Measurements from ENCODE around the gene GRAP.

Gene GRAP

DNA sequence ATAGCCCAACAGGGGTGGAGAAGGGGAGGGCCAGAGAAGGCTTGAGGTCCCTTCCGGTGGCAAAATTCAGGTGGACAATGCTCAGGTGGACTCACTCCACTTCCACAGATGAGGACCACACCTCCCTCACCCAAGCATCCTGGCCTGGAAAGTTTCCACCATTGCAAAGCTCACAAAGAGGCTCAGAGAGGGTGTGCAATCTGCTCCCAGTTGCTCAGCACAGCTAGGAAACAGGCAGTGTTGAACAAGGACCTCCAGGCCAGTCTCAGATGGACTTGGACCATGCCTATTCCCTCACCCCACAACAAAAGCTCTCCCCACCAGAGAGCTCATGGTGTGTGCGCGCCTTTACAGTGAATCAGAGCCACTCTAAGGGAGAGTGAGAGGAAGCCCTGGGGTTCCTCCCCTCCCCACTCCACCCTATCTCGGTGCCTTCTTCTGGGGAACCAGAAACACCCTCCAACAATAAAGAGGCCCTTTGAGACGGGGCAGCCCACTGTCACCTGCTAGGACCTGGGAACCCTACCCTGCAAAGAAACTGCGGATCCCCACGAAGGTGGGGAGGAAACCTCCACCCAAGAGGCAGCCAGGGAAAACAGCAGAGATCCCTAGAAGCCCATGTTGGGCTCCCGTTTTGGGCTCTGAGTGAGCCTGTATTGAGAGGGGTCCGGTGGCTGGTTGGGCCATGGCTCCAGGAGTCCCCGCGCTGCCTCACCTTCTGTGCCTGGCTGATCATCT is 43.8 kb downstream of the GRAP start:
- no peak for DNase-seq (ENCODE audit: low read depth in 2 of 2)

DNA sequence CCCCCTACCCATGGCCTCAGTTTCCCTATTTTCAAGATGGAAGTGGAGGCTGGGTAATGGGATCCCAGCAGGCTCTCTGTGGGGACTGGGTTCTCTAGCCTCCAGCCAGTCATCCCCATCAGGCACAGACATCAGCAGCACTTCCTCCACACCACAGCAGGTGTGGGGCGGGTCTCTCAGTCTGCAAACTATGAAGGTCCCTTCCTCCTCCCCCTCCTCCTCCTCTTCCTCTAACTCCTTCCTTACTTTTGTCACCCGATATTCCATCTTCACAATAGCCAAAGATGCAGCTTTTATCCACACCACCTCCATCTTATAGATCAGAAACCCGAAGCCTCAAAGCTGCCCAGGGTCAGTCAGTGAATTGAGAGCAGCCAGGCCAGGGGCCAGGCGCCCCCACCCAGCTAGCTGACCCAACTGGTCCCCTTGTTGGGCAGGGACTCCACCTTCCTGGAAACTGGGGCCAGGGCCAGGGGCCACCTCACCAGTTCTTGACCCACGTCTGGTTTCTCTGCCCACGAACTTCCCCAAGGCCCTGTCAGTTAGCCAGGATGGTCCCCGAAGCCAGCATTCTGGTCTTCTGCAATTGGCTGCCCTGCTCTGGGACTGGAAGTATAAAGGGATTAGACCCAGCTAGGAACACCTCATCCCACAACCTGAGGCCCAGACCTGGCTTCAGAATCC is 44.7 kb downstream of the GRAP start:
- DNase-seq (ENCODE audit: low read depth in 2 of 2), result no peak

DNA sequence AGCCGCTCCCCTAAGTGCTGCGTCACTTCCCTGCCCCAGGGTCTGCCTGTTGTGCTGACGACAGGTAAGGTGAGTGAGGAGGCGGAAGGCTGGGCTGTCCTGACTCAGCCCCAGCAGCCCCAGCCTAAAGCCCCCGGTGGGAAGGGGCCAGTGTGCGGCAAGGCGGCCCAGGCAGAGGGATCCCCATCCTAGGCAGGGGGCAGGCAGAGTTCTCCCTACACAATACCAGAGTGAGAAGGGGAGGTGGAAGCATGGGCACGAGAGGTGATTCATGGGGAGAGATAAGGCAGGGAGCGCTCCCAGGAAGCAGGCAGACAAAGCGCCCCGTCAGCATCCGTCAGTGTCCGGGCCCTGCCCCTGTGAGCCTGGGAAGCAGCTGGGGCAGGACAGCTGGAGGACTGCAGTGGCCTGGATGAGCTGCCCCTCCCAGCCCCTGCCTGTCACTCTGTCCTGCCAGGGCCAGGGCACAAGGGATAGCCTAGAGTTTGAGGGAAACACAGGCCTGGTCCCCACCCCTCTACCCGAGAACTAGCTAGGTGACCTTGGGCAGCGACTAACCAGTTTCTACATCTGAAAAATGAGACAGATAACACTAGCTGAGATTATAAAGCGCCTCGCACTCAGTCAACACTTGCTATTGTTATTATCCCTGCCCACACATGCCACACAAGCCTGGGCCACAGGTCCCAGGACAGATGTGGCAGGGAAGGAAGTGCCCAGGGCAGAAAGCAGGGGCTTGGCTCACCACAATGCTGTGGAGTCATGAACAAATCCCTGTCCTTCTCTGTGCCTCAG is 46.0 kb downstream of the GRAP start:
- no peak for DNase-seq (ENCODE audit: low read depth in 2 of 2)

DNA sequence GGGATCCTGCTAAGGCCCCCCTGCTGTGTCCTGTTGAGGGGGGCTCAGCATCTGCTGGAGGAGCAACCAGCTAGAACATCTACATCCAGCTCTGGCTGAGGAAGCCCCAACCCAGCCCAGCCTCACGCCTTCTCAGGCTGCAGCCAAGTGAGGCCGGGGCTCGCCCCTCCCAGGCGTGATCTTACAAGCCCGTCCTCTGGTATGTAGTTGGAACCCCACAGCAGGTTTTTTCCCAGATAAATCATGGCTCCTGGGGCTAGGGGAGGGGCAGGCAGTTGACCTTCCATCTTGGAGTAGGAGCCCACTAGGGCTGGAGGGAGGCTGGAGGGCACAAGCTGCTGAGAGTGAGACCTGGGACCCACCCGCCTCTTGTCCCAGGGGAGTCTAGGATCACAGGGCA is 46.8 kb downstream of the GRAP start:
- no peak for DNase-seq (ENCODE audit: low read depth in 2 of 2)

DNA sequence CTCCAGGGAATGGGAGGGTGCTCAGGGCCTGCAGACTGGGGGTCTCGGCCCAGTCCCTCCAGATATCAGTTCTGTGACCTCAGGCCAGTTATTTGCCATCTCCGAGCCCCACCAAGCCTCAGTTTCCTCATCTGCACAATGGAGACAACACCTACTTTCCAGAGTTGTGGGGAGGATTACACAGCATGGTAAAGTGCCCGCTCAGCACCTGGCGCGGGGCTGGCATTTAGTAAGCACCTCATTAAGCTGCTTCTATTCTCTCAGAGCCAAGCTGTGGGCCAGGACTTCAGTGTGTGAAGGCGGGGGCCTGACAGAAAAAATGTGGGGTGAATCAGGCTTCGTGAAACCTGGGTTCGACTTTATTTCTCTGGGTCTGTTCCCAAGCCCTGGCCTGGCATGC is 47.4 kb downstream of the GRAP start:
- DNase-seq (ENCODE audit: low read depth in 2 of 2), result no peak

DNA sequence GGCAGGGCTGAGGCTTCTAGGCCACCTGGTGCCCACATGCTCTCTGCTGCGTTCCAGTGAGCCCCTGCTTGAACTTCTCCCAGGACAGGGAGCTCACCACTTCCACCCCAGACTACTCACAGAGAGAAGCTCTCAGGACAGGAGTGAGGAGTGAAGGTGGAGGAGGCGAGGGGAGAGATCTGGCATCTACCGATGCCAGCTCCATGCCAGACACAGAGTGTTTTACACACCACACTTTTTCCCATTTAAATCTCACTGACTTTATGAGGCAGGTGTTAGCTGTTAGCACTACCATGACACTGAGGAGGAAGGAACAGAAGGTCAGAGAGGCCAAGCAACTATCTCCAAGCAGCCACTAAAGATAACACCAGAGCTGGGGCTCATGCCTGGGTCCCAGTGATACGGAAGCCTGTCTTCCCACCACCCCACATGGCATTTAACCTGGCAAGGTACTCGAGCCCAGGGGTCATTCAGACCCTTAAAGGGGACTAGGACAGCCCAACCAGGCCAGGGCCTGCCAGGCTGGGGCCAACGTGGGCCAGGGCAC is 49.0 kb downstream of the GRAP start:
- no peak for DNase-seq (ENCODE audit: low read depth in 2 of 2)

DNA sequence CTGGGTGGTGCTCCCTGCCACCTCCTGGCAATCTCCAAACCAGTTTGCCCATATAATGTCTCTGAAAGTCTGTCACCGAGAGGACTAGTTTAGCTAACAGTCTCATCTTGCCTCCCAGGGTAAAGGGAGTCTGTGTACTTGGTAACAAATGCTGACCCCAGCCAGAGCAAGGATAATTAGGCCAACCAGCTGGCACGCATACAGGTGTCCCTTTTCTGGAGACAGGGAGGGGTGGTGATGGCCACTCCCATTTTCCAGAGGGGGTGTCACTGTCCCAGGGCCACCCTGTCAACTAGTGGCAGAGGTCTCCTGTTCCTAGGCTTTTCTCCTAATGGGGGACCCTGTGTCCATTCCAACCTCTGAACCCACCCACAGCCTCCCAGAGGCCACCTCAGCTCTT is 50.3 kb downstream of the GRAP start:
- no peak for DNase-seq (ENCODE audit: low read depth in 2 of 2)

DNA sequence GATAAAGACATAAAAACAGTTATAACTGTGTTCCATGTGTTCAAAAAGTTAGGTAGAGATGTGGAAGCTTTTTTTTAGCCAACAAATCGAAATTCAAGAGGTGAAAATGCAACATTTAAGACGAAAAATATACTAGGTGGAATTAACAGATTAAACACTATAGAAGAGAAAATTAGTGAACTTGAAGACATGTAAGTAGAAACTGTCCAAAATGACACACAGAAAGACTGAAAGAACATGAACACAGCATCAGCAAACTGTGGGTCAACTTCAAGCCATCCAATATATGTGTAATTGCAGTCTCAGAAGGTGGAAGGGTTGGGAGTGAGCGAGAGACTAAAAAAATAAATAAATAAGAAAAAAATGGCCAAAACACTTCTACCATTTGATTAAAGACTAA is 51.5 kb downstream of the GRAP start:
- no peak for DNase-seq (ENCODE audit: low read depth in 2 of 2)

DNA sequence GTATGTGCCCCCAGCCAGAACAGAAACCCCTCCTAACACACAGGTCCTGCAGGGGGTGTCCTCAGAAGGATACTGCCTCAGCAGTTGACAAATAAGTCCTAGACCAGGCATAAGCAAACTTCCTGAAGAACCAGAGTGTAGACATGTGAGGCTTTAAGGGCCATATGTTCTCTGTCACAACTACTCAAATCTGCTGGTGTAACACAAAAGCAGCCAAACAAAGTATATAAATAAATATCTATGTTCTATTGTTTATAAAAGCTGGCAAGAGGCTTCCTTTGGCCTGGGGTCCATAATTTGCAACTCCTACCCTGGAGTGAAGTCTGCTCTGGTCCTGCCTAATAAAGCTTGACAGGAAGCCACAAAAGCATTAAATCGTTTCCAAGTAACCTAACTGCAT is 52.1 kb downstream of the GRAP start:
- DNase-seq (ENCODE audit: low read depth in 2 of 2), result no peak

DNA sequence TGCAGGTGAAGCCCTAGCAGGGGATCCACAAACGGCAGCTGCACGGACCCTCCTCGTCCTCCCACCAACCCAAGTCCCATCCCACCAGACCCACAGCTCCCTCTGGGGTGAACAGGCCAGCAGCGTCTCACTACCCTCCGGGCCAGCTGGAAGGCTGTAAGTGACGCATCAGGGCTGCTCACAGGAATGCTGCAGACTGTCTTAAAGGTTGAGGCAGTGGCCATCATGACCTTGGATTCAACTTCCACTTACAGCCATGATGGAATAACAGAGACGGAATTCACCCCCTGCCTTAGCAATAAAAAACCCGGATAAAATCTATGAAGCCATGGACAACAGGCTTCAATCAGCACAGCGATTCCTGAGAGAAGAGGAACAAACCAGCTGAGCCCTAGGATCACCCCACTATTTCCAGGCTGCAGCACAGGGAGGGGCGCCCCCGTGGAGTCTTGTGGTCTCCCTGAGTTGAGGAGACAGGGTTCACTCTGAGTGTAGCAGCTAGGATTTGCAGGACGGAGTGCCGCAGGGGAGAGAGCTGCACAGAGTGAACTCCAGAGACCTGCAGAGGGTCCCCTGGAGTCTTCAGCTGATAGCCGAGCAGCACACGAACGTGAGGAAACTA is 52.7 kb downstream of the GRAP start:
- no peak for DNase-seq (ENCODE audit: low read depth in 2 of 2)

DNA sequence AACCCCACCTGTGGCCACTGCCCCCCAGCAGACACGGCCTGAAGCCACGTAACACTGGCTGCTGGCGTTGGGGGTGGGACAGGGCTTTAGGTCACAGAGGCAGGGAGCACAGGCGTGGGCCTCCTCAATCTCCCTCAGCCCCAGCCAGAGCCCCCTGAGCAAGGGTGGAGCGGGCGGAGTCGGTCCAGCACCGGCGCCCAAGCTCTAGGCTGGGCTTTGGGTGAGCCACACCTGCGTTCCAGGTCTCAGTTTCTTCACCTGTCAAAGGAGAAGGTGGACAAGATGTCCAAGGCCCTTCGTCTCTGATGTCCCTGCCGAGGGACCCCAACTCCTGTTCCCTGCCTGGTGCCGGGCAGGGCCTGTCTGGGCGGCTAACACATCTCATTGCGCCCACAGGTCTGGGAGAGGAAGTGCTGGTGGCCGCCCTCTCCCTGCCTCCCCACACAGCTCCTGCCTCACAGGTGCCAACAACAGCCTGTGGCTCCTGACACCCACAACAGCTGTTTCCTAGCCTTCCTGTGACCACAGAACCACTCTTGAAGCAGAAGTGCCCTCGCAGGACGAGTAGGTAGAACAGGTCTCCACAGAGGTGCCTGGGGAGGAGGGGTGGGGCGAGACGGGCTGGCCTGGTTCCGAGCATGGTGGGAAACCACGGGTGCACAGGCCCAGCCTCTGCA is 54.2 kb downstream of the GRAP start:
- no peak for DNase-seq (ENCODE audit: low read depth in 2 of 2)

DNA sequence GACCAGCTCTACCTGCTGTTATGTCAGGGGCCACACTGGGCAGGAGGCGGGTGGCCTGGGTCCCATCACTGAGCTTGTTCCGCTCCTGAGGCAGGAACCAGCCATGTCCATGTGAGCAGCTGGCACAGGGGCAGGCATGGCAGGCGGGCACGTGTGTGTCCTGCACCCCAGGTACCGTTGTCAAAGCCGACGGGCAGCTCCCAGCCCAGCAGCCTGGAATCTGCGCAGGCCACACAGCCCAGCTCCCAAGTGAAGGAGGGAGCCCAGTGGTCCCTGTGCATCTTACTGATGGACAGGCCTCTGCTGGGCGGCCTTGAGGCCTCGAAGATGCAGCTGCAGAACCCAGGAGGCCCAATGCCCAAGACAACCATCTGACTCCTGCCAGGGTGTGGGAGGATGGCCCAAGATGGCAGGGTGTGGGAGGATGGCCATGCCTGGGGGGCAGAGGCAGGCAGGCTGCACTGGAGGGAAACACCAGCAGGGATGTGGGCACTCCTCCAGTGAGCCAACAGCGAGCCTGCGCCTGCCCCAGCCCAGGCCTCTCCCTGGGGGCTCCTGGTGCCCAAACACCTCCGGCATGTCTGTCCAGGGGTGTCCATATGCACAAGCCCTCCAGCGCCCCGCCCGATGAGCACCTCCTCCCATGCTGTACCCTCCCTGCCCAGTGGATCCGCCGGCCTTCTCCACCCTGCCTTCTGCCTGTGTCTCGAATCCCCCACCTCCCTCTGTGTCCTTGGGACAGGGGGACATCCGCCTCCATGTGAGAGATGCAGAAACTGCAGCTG is 55.0 kb downstream of the GRAP start:
- no peak for DNase-seq (ENCODE audit: low read depth in 2 of 2)

DNA sequence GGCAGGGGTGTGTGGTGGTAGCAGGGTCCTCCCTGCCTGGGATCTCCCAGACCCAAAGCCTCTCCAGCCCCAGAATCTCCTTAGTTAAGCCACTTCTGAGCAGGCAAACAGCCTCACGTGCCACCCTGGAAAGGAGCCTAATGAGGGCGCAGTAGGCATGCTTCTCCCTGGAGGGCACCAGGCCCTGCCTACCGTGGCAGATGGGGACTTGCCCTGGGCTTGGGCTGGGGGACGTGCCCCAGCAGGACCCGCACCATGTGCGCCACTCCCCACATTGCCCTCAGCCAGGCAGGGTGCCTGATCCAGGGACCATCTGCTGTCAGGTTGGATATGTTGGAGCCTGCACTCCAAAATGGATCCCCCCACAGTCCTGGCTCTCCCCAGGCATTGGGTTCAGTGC is 56.4 kb downstream of the GRAP start:
- DNase-seq (ENCODE audit: low read depth in 2 of 2), result no peak

DNA sequence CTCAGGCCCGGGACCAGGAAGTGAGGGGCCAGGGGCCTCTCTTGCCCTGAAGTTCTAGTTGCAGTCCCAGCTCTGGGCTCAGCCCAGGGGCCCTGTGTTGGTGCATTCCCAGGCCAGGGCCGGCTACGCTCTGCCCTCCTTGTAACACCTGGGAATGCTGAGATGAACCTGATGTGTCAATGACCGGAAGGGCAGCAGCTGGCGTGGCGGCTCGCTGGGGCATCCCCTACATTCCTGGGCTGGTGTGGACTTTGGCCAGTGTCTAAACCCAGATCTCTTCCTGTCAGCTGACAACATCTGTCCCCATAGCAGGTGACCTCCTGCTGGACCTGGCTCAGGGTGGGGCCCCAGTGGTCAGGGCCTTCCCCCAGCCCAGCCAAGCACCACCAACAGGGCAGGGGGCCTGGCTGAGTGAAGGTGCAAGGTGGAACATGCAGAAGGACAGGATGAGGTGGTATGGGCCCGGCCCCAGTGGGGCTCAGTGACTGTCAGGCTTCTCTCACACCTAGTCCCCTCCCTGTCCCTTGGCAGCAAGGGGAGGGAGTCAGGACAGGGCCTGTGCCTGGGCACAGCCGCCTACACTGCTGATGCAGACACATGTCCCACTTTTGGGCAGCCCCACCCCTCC is 58.1 kb downstream of the GRAP start:
- DNase-seq (ENCODE audit: low read depth in 2 of 2), result no peak

DNA sequence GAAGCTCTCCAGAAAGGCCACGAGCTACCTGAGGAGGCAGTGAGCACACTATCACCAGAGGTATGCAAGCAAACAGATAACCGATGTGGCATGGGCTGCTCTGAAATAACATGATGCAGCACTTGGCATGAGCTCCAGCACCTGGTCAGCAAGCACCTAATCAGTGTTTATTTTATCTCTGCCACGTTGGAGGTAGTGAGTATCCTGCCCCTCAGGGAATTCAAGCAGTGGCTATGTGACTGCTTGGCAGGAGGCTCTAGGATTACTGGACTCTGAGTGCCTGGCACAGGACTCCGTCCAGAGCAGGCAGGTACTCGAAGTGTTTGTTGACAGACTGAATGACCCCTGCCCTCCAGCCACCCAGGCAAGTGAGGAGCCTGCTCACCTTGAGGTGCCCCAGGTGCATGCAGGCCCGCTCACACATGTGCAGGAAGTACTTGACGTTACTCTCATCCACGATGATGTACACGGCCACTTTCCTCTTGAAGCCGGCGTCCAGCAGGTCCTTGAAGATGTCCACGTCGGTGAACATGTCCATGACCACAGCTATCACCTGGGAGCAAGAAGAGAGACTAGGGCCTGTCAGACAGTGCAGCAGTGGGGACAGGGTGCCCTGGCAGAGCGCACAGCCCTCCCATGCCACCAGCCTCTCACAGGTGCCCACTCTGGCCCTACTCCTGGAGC is 58.8 kb downstream of the GRAP start:
- DNase-seq (ENCODE audit: low read depth in 2 of 2), result no peak

DNA sequence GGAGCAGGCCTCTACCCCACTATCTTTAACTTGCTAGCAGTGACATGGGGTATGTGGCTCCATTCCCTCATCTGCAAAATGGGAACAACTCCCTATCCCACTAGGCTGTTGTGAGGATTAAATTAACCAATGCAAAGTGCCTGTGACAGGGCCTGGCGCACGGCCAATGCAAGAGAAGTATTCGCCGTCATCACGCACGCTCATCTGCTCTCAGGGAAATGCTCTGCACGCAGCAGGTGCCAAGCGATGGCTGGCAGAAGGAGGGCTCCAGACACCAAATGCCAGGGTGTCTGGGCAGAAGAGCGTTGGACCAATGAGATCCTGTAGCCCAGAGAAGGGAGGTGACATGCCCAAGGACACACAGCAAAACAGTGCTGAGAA is 59.5 kb downstream of the GRAP start:
- no peak for DNase-seq (ENCODE audit: low read depth in 2 of 2)

DNA sequence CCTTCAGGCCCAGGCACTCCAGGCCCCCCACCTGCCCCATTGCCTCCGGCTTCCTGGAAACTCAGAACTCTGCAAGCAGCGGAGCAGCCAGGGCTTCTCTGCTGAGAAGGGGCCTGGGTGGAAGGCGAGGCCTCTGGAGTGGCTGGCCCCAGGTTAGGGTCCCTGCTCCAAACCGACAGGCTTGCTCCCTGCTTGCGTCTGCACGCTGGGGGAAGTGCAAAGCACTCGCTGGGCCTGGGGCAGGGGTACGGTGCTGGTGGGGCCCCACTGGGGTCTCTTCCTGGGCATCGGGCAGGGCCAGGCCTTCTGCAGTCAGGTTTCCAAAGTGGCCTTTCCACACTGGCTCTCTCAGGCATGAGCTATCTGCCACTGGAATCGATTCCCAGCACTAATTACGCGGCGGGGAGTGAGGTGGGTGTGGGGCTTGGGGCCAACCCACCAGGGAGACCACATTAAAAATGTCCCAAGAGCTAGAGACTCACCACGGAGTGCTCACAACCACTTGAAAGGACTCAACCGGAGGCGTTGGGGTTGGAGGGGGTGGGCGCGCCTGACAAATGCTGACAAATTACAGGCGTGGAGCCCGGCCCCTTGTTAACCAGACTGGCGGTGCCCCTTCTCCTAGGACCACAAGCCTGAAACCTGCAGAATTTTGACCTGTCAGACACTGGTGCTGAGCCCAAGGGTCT is 60.1 kb downstream of the GRAP start:
- no peak for DNase-seq (ENCODE audit: low read depth in 2 of 2)

DNA sequence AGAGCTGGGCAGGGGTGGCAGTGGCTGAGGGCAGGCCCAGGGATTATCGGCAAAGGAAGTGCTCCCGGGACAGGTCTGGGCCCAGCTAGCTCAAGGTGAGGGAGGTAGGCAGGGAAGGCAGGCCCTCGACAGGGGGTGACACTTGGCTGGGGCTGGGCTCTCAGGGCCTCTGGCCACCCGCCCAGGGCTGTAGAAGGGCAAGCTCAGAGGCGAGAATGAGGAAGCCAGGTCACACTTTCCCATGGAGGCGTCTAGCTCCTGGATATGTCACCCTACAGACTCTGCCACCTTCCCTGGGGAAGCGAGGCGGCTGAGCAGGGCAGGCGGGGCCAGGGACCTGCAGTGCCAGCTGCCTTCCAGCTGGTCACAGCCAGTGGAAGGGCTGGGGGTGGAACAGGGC is 61.3 kb downstream of the GRAP start:
- DNase-seq (ENCODE audit: low read depth in 2 of 2), result no peak

Data from fibroblast of skin of left biceps (primary cell).